HepG2 (cell line): Measurements from ENCODE around the gene TNFRSF9. TPM values are rescaled to one million over a fixed set of nuclear protein-coding genes. Genes with fewer than 3 reads are reported as not detected.

Experiments
- ATAC-seq: fragments of 200-7000 bp; cut with Tn5 transposase; 3 replicates; pipeline ENCODE4 v1.9.1; 2020; ENCODE audit warnings: mild to moderate bottlenecking, moderate library complexity
- BruUV-seq: library from RNA; stranded (reverse); fragments of 400-500 nt; replicated peaks from 2 replicates; lab custom pipeline; 2021; lab: Mats Ljungman, UMichigan
- CTCF ChIA-PET: fragments of 300-600 bp; formaldehyde crosslinking; extraction: SDS; loops from one replicate; lab custom pipeline; 2021; ENCODE audit warnings: low total read pairs, inconsistent platforms, low intra/inter-chr PET ratio; lab: Yijun Ruan, JAX
- POLR2A ChIA-PET: fragments of 350-600 bp; sonication (Branson Sonifier 250); formaldehyde crosslinking; loops from one replicate; lab custom pipeline; 2020; ENCODE audit warnings: antibody characterized with exemption, inconsistent platforms; lab: Yijun Ruan, JAX
- DNase-seq: peaks from one replicate; pipeline ENCODE4 v3.0.0-alpha.2; 2015; ENCODE audit warnings: low spot score
- FAIRE-seq: peaks from 3 replicates; lab custom pipeline; 2011; peaks lifted over from hg19 to GRCh38; lab: Jason Lieb, UNC
- H2AFZ ChIP-seq: one replicate; pipeline ENCODE4 v1.6.1; 2011; ENCODE audit warnings: low read length, inconsistent platforms
- H3K27ac ChIP-seq: fragments of 300-600 bp; 3 replicates; pipeline ENCODE4 v1.8.0; 2011; ENCODE audit warnings: mixed run types, mild to moderate bottlenecking, mixed read lengths, low read length, inconsistent platforms; ENCODE audit not compliant: insufficient read depth; ENCODE audit errors: extremely low read length
- H3K27me3 ChIP-seq, 2 experiments: fragments of 200-600 bp in 1 of 2; 2 replicates in 1 of 2; 3 replicates in 1 of 2; pipeline versions ENCODE4 v1.6.0 to v1.8.0; 2011; ENCODE audit warnings: low read length in 2 of 2, mild to moderate bottlenecking in 2 of 2, moderate library complexity in 2 of 2, inconsistent platforms in 1 of 2; ENCODE audit not compliant: insufficient read depth in 2 of 2, control insufficient read depth in 1 of 2
- H3K36me3 ChIP-seq, 2 experiments: fragments of 200-600 bp in 1 of 2; replicated peaks in 1 of 2; 2 replicates in 1 of 2; 3 replicates in 1 of 2; pipeline versions ENCODE4 v1.5.1 to v1.8.0; 2011; ENCODE audit warnings: low read length in 2 of 2, inconsistent platforms in 1 of 2; ENCODE audit not compliant: insufficient read depth in 2 of 2, control insufficient read depth in 1 of 2
- H3K4me1 ChIP-seq: 2 replicates; pipeline ENCODE4 v1.5.1; 2012; ENCODE audit warnings: low read length, inconsistent platforms; ENCODE audit not compliant: insufficient read depth
- H3K4me2 ChIP-seq: 2 replicates; pipeline ENCODE4 v1.6.0; 2011; ENCODE audit warnings: low read depth, low read length, inconsistent platforms
- H3K4me3 ChIP-seq, 3 experiments: fragments of 200-600 bp in 1 of 3; sonication (generic), shearing (Covaris generic) in 1 of 3; replicated peaks in 1 of 3; 2 replicates each; pipeline ENCODE4 v1.5.1; 2011 to 2016; ENCODE audit warnings: low read length in 3 of 3, inconsistent platforms in 2 of 3, low read depth in 2 of 3, mild to moderate bottlenecking in 2 of 3, control low read depth in 1 of 3, mixed read lengths in 1 of 3; ENCODE audit not compliant: insufficient read depth in 1 of 3
- H3K79me2 ChIP-seq: one replicate; pipeline ENCODE4 v1.6.1; 2011; ENCODE audit warnings: low read length, inconsistent platforms; ENCODE audit not compliant: insufficient read depth
- H3K9ac ChIP-seq: 2 replicates; pipeline ENCODE4 v1.6.0; 2011; ENCODE audit warnings: mild to moderate bottlenecking, low read depth, low read length, inconsistent platforms; ENCODE audit not compliant: insufficient read depth
- H3K9me3 ChIP-seq: 2 replicates; pipeline ENCODE4 v1.5.1; 2012; ENCODE audit warnings: mild to moderate bottlenecking, low read length
- H4K20me1 ChIP-seq: 2 replicates; pipeline ENCODE4 v1.6.0; 2011; ENCODE audit warnings: inconsistent platforms, mild to moderate bottlenecking, low read length, moderate library complexity; ENCODE audit not compliant: insufficient read depth
- BRF2 ChIP-seq: sonication (generic); formaldehyde crosslinking; IDR thresholded peaks from 2 replicates; pipeline ENCODE4 v1.8.1; 2022; ENCODE audit warnings: mild to moderate bottlenecking, missing genetic modification reagents
- DR1 ChIP-seq: sonication (generic); formaldehyde crosslinking; IDR thresholded peaks from 2 replicates; pipeline ENCODE4 v1.8.0; 2021; ENCODE audit warnings: mild to moderate bottlenecking, missing genetic modification reagents, inconsistent platforms
- IKZF4 ChIP-seq: sonication (generic); formaldehyde crosslinking; IDR thresholded peaks from 2 replicates; pipeline ENCODE4 v1.5.1; 2020; ENCODE audit warnings: borderline replicate concordance, mild to moderate bottlenecking, low read depth, missing genetic modification reagents; ENCODE audit errors: not compliant biosample characterization
- KDM1A ChIP-seq: IDR thresholded peaks from 2 replicates; pipeline ENCODE4 v1.6.1; 2016; ENCODE audit warnings: missing compliant biosample characterization
- KDM6A ChIP-seq: IDR thresholded peaks from 2 replicates; pipeline ENCODE4 v1.6.1; 2016; ENCODE audit warnings: low read depth
- NFRKB ChIP-seq: fragments of 450-650 bp; IDR thresholded peaks from 2 replicates; pipeline ENCODE4 v1.6.1; 2017
- NR0B2 ChIP-seq: sonication (generic); formaldehyde crosslinking; IDR thresholded peaks from 2 replicates; pipeline ENCODE4 v1.4.0; 2020; ENCODE audit warnings: mild to moderate bottlenecking, missing genetic modification reagents
- RBM22 ChIP-seq: fragments of 200-400 bp; formaldehyde crosslinking; optimal IDR thresholded peaks from 2 replicates; pipeline ENCODE3; 2017; ENCODE audit warnings: mild to moderate bottlenecking, low read length, moderate library complexity
- SRY ChIP-seq: sonication (generic); formaldehyde crosslinking; IDR thresholded peaks from 2 replicates; pipeline ENCODE4 v1.8.0; 2022; ENCODE audit warnings: mild to moderate bottlenecking, missing genetic modification reagents
- STAG1 ChIP-seq: sonication (generic); formaldehyde crosslinking; IDR thresholded peaks from 2 replicates; pipeline ENCODE4 v1.4.0; 2020; ENCODE audit warnings: missing genetic modification reagents
- ZNF33B ChIP-seq: sonication (generic); formaldehyde crosslinking; IDR thresholded peaks from 2 replicates; pipeline ENCODE4 v1.5.1; 2020; ENCODE audit warnings: mild to moderate bottlenecking, missing genetic modification reagents
- ZNF350 ChIP-seq: sonication (generic); formaldehyde crosslinking; IDR thresholded peaks from 2 replicates; pipeline ENCODE4 v1.4.0; 2020; ENCODE audit warnings: mild to moderate bottlenecking, low read depth, missing genetic modification reagents, borderline replicate concordance
- ZNF703 ChIP-seq: sonication (generic); formaldehyde crosslinking; IDR thresholded peaks from 2 replicates; pipeline ENCODE4 v1.5.1; 2020; ENCODE audit warnings: missing genetic modification reagents, mild to moderate bottlenecking, moderate library complexity, borderline replicate concordance
- ZNF782 ChIP-seq: sonication (generic); formaldehyde crosslinking; IDR thresholded peaks from 2 replicates; pipeline ENCODE4 v1.4.0; 2020; ENCODE audit warnings: missing genetic modification reagents, mild to moderate bottlenecking, borderline replicate concordance
- WGBS: methylation state at CpG from one replicate; pipeline ENCODE4 v1.1.6; 2017; ENCODE audit warnings: low lambda C conversion rate; 5-methylcytosine and 5-hydroxymethylcytosine counted together
- in situ Hi-C: cut with HindIII; loops from 2 replicates; pipeline ENCODE4 v1.10.0; 2017; ENCODE audit warnings: low pct_unique_long_range_greater_than_20kb; ENCODE audit not compliant: extremely low pct_ligation_motif_present
- intact Hi-C: fragments of 100-400 bp; cut with micrococcal nuclease; formaldehyde crosslinking; loops from one replicate; pipeline ENCODE4 v1.10.0; 2022; ENCODE audit not compliant: unreplicated experiment
- polyA plus RNA-seq, 8 experiments: library from polyadenylated mRNA; depleted of rRNA in 3 of 8; stranded (reverse) in 7 of 8; unstranded in 1 of 8; fragments of >200 nt; fragmentation: Illumina TruSeq in 4 of 8; extraction: Trizol in 4 of 8; gene quantifications; 2 replicates each; pipeline versions ENCODE4 v1.2.1 to v1.2.3, GENCODE V29; 2011 to 2016; ENCODE audit warnings: low read depth in 4 of 8, missing spikeins in 1 of 8, mixed read lengths in 1 of 8; ENCODE audit not compliant: insufficient read depth in 1 of 8
- total RNA-seq, 5 experiments: library from RNA; depleted of rRNA; stranded (reverse); fragments of >200 nt; fragmentation: Illumina TruSeq; extraction: Trizol; gene quantifications; 2 replicates each; pipeline ENCODE4 v1.2.3, GENCODE V29; 2016; ENCODE audit warnings: low read depth in 1 of 5

The TNFRSF9 gene
- total and polyA plus RNA-seq, 2 of the 13 experiments (the other 11 are each of a cell fraction or from before 2014, with no cell fraction given) = 0.07 TPM; not detected in 1

GRCh38 chr1:7868070-7868780 lies 72.4 kb downstream of the TNFRSF9 start:
- DNase-seq (no peak), ATAC-seq (no peak), FAIRE-seq (no peak)
- Histone ChIP-seq H3K9me3 (no peaks in the 10 kb centered on the region), H4K20me1 (no peaks in the 10 kb centered on the region), H3K27ac (no peak overlapping the region), H3K4me3 (no peak overlapping the region), H3K4me2 (no peak overlapping the region), H3K36me3 (no peaks in the 10 kb centered on the region), H3K4me1 (no peaks in the 10 kb centered on the region), H3K27me3 (peaks cover 0 to 26% of the 10 kb centered on the region in 2 experiments; a peak in 2 of 5 replicates), H3K79me2 (no peaks in the 10 kb centered on the region), H3K9ac (no peak overlapping the region), H2AFZ (no peak overlapping the region)
- no peak for TF ChIP-seq ZNF703 (CRISPR knock-in tag)
- no peak for TF ChIP-seq KDM6A (CRISPR knock-in tag)
- TF ChIP-seq SRY (CRISPR knock-in tag) = no peak
- TF ChIP-seq ZNF350 (CRISPR knock-in tag) = no peak
- TF ChIP-seq NR0B2 (CRISPR knock-in tag) = no peak
- TF ChIP-seq DR1 (CRISPR knock-in tag) = no peak
- no peak for TF ChIP-seq ZNF33B
- no peak for TF ChIP-seq NFRKB
- TF ChIP-seq KDM1A (CRISPR knock-in tag) = no peak
- no peak for TF ChIP-seq BRF2 (CRISPR knock-in tag)
- no peak for TF ChIP-seq ZNF782
- TF ChIP-seq IKZF4 (CRISPR knock-in tag) = no peak
- no peak for TF ChIP-seq STAG1 (CRISPR knock-in tag)
- no peak for TF ChIP-seq RBM22
- in situ Hi-C loops = loop anchor here (25.0 kb wide), 1 partner anchor 206 kb away; no protein-coding TSS in a partner anchor
- CTCF ChIA-PET = no interaction called here
- intact Hi-C loops = no loop called here
- no TSS peak for BruUV-seq
- 42% methylated on average over 6 of the region's 10 CpGs for WGBS
- POLR2A ChIA-PET = no interaction called here
